Tibial nerve (tissue), 4 donors: ENCODE measurements around the gene RPL36AL. TPM values are rescaled to one million over a fixed set of nuclear protein-coding genes. Genes with fewer than 3 reads are reported as not detected.

Source experiments
- DNase-seq, 2 donors: peaks; one replicate each; pipeline ENCODE4 v3.0.0-alpha.2; 2019; ENCODE audit warnings: low spot score in 2 of 2
- H3K27ac ChIP-seq, 4 donors: fragments of 200-600 bp; sonication (generic) in 3 of 4; one replicate each; pipeline ENCODE4 v1.5.1; 2017 to 2019; ENCODE audit warnings: mild to moderate bottlenecking in 1 of 4
- H3K27me3 ChIP-seq, 2 donors: fragments of 200-600 bp; sonication (generic) in 1 of 2; one replicate each; pipeline versions ENCODE4 v1.5.1 to v1.6.0; 2017 to 2019
- H3K36me3 ChIP-seq, 3 donors: fragments of 200-600 bp; sonication (generic); one replicate each; pipeline ENCODE4 v1.5.1; 2018 to 2019
- H3K4me1 ChIP-seq, 4 donors: fragments of 200-600 bp; sonication (generic) in 3 of 4; one replicate each; pipeline ENCODE4 v1.5.1; 2017 to 2019
- H3K4me3 ChIP-seq, 4 donors: fragments of 200-600 bp; sonication (generic) in 3 of 4; one replicate each; pipeline ENCODE4 v1.5.1; 2017 to 2019; ENCODE audit warnings: mild to moderate bottlenecking in 1 of 4, moderate library complexity in 1 of 4
- H3K9me3 ChIP-seq, 4 donors: fragments of 200-600 bp; sonication (generic) in 3 of 4; one replicate each; pipeline ENCODE4 v1.5.1; 2017 to 2019
- EP300 ChIP-seq, 2 donors: sonication (generic); formaldehyde crosslinking; IDR thresholded peaks; one replicate each; pipeline ENCODE4 v1.6.1; 2017; ENCODE audit warnings: antibody characterized with exemption in 2 of 2, mild to moderate bottlenecking in 1 of 2
- POLR2A ChIP-seq, 2 donors: fragments of 450-650 bp; IDR thresholded peaks; one replicate each; pipeline ENCODE4 v1.6.1; 2017; ENCODE audit warnings: antibody characterized with exemption in 2 of 2, mild to moderate bottlenecking in 2 of 2, moderate library complexity in 2 of 2
- WGBS, 2 donors: methylation state at CpG; one replicate each; pipeline ENCODE4 v1.1.5; 2018; 5-methylcytosine and 5-hydroxymethylcytosine counted together
- small RNA-seq: library from RNA; depleted of rRNA; stranded (forward); fragments of <200 nt; gene quantifications from one replicate; pipeline ENCODE3, GENCODE V24; 2016
- total RNA-seq, 4 donors: library from RNA; depleted of rRNA; stranded (reverse); fragments of >200 nt; gene quantifications; one replicate each; pipeline ENCODE4 v1.1.0, GENCODE V29; 2016
- TF ChIP-seq, protein P1 (sequence below), 5 experiments: fragments of 200-600 bp in 3 of 5; fragments of 450-650 bp in 2 of 5; sonication (generic) in 3 of 5; IDR thresholded peaks; one replicate each; pipeline ENCODE4 v1.5.1; 2016 to 2019; ENCODE audit warnings: antibody characterized with exemption in 5 of 5, mild to moderate bottlenecking in 3 of 5, moderate library complexity in 2 of 5

RPL36AL gene
- total RNA-seq, 4 donors from 2014 or later: 132 to 206 (median 151) TPM

- Histone ChIP-seq H3K36me3 (peaks cover 0 to 52% (median 0%) of the 10 kb centered on the region in 3 donors), H3K27ac (no peak overlapping the region), H3K27me3 (no peaks in the 10 kb centered on the region), H3K4me1 (peaks cover 0 to 11% (median 2%) of the 10 kb centered on the region in 4 donors), H3K4me3 (no peak overlapping the region), H3K9me3 (no peaks in the 10 kb centered on the region)
- 97 to 98% methylated on average over 1 of the region's 1 CpG for WGBS, 2 donors
- no peak for DNase-seq
- TF ChIP-seq, protein P1, sequence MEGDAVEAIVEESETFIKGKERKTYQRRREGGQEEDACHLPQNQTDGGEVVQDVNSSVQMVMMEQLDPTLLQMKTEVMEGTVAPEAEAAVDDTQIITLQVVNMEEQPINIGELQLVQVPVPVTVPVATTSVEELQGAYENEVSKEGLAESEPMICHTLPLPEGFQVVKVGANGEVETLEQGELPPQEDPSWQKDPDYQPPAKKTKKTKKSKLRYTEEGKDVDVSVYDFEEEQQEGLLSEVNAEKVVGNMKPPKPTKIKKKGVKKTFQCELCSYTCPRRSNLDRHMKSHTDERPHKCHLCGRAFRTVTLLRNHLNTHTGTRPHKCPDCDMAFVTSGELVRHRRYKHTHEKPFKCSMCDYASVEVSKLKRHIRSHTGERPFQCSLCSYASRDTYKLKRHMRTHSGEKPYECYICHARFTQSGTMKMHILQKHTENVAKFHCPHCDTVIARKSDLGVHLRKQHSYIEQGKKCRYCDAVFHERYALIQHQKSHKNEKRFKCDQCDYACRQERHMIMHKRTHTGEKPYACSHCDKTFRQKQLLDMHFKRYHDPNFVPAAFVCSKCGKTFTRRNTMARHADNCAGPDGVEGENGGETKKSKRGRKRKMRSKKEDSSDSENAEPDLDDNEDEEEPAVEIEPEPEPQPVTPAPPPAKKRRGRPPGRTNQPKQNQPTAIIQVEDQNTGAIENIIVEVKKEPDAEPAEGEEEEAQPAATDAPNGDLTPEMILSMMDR (IDR thresholded peaks at IDR 0.05): no peak
- no peak for TF ChIP-seq POLR2A (IDR thresholded peaks at IDR 0.05)
- no peak for TF ChIP-seq EP300 (IDR thresholded peaks at IDR 0.05)
Measured at GRCh38 chr14:49578141-49578540, 42.3 kb downstream of the RPL36AL start.

DNA sequence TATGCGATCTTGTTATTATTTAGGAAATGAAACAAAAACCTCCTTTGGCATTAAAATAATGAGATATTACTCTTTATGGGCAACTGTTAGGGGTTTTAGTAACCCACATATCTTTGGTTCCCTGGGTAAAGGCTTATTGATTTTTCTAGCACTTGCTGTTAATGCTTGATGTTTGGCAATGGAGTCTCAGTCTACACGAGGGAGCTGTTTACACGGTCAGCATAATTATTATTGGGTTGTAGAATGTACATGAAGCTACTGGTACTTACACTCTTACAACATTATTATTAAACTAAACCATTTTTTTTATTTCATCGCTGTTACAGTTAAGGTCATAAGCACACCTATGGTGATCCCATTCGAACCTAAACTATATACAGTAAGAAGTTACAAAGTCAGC, 46.4 kb downstream of the RPL36AL start:
- H3K4me1 ChIP-seq: no peaks in the 10 kb centered on the region
- H3K27ac ChIP-seq: no peak overlapping the region
- peaks cover 0 to 49% (median 0%) of the 10 kb centered on the region in 3 donors for H3K36me3 ChIP-seq
- no peaks in the 10 kb centered on the region for H3K9me3 ChIP-seq
- H3K4me3 ChIP-seq: no peak overlapping the region
- TF ChIP-seq EP300 (IDR thresholded peaks at IDR 0.05) (no peak), POLR2A (IDR thresholded peaks at IDR 0.05) (no peak)
- TF ChIP-seq, protein P1 (IDR thresholded peaks at IDR 0.05): no peak
- H3K27me3 ChIP-seq: no peaks in the 10 kb centered on the region
- DNase-seq: no peak
- 88 to 92% methylated on average over 5 of the region's 5 CpGs for WGBS, 2 donors

DNA sequence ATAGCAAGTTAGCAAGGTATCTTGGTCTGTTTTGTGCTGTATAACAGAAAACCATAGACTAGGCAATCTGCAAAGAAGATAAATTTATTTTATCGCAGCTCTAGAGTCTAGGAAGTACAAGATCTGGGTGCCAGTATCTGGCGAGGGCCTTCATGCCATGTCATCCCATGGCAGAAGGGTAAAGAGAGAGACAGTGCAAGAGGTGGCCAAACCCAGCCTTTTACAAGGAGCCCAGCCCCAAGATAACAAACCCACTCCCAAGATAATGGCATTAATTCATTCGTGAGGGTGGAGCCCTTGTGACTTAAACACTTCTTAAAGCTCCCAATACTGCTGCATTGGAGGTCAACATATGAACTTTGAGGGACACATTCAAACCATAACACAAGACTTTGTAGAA, 51.1 kb downstream of the RPL36AL start:
- no peaks in the 10 kb centered on the region for H3K9me3 ChIP-seq
- H3K36me3 ChIP-seq: peaks cover 0 to 14% (median 0%) of the 10 kb centered on the region in 3 donors
- H3K27me3 ChIP-seq: no peaks in the 10 kb centered on the region
- TF ChIP-seq, protein P1 (IDR thresholded peaks at IDR 0.05): no peak
- TF ChIP-seq EP300 (IDR thresholded peaks at IDR 0.05): no peak
- no peak for TF ChIP-seq POLR2A (IDR thresholded peaks at IDR 0.05)
- no peak for DNase-seq
- WGBS, 2 donors: 90 to 96% methylated on average over 3 of the region's 3 CpGs
- H3K4me1 ChIP-seq: no peaks in the 10 kb centered on the region
- no peak overlapping the region for H3K4me3 ChIP-seq
- H3K27ac ChIP-seq: no peak overlapping the region

Small RNA genes within 50 kb of the gene (small RNA-seq; reads per million reads assigned to genes)
- not detected for gene AL139099.3
- not detected for gene AL139099.4
- gene RF00019: not detected

Other genes with a start within 250 kb of the RPL36AL start
- gene RPS29, start 34.2 kb downstream of the RPL36AL start, total RNA-seq: 1,000 to 10,000 TPM; 3,106 to 5,465 (median 5,153) TPM
- gene LRR1, start 21.7 kb downstream of the RPL36AL start, total RNA-seq: 10 to 100 TPM in 2 of 4 donors, 1 to 10 TPM in 2; 4.6 to 15.3 (median 8.0) TPM
- 10 to 100 TPM; 21.0 to 24.3 (median 23.8) TPM for gene MGAT2, start 173 bp upstream of the RPL36AL start, total RNA-seq
- gene DNAAF2, start 14.6 kb upstream of the RPL36AL start, total RNA-seq: 10 to 100 TPM in 2 of 4 donors, 1 to 10 TPM in 2; 7.8 to 17.2 (median 9.6) TPM
- gene POLE2, start 67.6 kb upstream of the RPL36AL start, total RNA-seq: 1 to 10 TPM; 1.1 to 9.6 (median 1.9) TPM
- gene KLHDC1, start 72.5 kb upstream of the RPL36AL start, total RNA-seq: 10 to 100 TPM in 3 of 4 donors, 1 to 10 TPM in 1; 6.6 to 20.3 (median 16.1) TPM
- gene KLHDC2, start 147.5 kb upstream of the RPL36AL start, total RNA-seq: 10 to 100 TPM; 38.4 to 74.3 (median 66.2) TPM
- 100 to 1,000 TPM; 100 to 215 (median 138) TPM for gene NEMF, start 232.2 kb upstream of the RPL36AL start, total RNA-seq